Measurements from ENCODE around the gene XYLB.

Gene XYLB

DNA sequence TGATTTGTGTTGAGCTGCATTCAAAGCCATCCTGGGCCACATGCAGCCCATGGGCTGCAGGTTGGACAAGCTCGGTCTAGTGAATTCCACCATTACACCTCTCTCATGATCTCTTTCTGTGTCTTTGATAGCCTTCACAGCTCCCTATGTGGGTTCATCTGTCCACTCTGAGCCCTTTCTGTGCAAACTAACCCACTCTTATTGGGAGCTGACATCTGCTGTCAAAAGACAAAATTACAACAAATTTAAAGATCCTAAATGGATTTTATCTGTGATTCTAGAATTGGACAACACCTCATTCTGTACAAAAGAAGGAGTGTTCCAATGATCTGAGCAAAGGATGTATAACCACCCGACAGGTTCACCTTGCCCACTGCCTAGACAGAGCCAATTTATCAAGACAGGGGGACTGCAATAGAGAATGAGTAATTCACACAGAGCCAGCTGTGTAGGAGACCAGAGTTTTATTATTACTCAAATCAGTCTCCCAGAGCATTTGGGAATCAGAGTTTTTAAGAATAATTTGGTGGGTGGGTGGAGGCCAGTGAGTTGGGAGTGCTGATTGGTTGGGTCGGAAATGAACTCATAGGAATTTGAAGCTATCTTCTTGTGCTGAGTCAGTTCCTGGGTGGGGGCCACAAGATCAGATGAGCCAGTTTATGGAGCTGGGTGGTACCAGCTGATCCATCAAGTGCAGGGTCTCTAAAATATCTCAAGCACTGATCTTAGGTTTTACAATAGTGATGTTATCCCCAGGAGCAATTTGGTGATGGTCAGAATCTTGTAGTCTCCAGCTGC lies 2.6 kb upstream of the XYLB start:
- TF ChIP-seq, protein P1, sequence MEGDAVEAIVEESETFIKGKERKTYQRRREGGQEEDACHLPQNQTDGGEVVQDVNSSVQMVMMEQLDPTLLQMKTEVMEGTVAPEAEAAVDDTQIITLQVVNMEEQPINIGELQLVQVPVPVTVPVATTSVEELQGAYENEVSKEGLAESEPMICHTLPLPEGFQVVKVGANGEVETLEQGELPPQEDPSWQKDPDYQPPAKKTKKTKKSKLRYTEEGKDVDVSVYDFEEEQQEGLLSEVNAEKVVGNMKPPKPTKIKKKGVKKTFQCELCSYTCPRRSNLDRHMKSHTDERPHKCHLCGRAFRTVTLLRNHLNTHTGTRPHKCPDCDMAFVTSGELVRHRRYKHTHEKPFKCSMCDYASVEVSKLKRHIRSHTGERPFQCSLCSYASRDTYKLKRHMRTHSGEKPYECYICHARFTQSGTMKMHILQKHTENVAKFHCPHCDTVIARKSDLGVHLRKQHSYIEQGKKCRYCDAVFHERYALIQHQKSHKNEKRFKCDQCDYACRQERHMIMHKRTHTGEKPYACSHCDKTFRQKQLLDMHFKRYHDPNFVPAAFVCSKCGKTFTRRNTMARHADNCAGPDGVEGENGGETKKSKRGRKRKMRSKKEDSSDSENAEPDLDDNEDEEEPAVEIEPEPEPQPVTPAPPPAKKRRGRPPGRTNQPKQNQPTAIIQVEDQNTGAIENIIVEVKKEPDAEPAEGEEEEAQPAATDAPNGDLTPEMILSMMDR (conservative IDR thresholded peaks at IDR 0.05): peak; percentile 15
- no peak for TF ChIP-seq ZFX (IDR thresholded peaks at IDR 0.05)
- H3K27ac ChIP-seq: no peak overlapping the region

DNA sequence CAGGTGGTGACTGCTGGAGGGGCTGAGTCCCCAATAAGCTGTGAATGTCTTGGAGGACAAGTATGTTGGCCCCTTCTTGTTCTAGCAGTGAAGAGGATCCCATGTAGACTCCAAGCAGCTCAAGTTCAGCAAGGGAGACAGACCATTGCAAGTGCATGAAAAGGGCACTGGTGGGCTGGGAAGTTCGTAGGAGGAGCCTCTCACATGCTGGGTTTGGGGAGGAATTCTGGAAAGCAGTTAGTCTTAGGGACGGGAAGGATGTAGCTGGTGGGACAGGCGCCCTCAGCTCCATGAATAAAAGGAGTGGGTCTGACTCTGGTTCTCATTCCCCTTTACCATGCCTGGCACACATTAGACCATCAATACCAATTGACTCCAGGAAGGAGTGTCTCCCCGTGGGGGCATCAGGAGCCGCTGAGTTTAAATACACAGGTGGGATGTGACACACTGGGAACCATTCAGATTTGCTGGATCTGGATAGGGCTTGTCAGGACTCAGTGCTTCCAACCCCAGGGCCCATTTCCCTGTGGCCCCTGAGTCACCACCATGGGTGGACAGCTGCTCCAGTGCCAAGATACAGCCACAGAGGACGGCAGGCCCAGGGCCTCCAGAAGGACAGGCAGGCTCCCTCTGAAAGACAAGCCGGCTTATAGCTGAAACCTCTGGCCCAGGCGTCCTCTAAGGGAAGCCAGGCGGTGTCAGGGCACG lies 552 bp upstream of the XYLB start:
- TF ChIP-seq, protein P1 (conservative IDR thresholded peaks at IDR 0.05): no peak
- no peak for TF ChIP-seq ZFX (IDR thresholded peaks at IDR 0.05)
- H3K27ac ChIP-seq: peak overlapping the region; percentile 87

DNA sequence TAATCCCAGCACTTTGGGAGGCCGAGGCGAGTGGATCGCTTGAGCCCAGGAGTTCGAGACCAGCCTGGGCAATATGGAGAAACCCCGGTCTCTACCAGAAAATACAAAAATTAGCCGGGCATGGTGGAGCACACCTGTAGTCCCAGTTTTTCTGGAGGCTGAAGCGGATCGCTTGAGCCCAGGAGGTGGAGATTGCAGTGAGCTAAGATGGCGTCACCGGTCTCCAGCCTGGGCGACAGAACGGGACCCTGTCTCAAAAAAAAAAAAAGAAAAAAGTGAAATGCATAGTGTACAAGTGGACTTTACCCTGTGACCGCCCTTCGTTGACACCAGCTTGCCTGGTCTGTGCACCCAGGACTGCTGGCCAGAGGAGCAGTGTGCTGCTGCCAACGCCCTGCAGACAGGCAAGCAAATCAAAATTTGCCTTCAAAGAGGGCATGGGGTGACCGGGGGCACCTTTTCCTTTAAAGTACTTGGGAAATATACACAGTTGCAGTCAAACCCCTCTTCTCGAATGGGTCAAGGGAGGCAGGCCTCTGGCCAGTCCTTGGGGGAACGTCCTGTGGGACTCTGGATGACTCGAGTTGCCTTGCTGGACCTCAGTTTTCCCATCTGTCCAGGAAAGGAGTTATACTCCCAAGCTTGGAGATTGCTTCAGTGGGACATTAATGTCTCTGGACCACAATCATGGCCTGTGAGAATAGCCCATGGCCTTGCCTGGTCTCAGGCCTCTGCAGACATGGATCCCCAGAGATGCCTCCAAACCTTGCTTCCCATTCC lies 1.0 kb downstream of the XYLB start:
- TF ChIP-seq, protein P1 (conservative IDR thresholded peaks at IDR 0.05): no peak
- TF ChIP-seq ZFX (IDR thresholded peaks at IDR 0.05): no peak
- peak overlapping the region; percentile 87 for H3K27ac ChIP-seq

DNA sequence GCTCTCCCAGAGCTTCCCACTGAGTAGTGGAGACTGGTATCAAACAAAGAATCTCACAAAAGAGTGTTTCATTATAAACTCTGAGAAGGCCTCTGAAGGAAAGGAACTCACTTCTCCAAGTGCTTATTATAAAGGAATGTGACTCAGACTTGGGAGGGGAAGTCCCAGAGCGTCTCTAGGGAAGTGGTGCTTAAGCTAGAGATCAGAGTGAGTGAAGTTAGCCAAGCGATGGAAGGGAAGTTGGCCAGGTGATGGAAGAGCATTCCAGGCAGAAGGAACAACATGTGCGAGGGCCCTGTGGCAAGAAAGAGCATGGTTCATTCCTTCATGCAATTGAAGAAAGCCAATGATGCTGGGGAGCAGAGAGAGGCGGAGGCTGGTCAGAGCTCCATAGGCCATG lies 2.3 kb downstream of the XYLB start:
- TF ChIP-seq, protein P1 (conservative IDR thresholded peaks at IDR 0.05): no peak
- TF ChIP-seq ZFX (IDR thresholded peaks at IDR 0.05): no peak
- no peak overlapping the region for H3K27ac ChIP-seq

DNA sequence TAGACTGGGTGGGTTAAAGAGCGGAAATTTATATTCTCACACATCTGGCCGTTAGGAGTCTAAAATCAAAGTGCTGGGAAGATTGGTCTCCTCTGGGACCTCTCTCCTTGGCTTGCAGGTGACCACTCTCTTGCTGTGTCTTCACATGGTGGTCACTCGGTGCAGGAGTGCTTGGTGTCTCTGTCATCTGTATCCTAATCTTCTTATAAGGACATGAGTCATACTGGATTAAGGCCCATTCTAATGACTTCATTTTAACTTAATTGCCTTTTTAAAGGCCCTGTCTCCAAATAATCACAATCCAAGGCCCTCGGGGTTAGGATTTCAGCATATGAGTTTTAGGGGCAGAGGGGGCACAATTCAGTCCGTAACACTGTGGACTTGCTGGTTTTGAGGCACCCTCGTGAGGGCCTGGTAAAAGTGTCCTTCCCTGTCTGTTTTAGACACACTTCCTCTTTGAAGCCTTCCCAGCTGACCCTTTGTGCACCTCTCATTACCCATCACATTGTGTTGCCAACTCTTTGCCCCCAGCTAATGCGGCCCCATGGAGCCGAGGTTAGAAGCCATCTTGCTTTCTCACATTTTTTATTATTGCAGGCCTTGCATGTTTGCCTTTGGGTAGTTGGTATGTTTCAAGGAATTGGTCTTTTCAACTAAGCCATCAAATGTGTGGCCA lies 3.2 kb downstream of the XYLB start:
- no peak overlapping the region for H3K27ac ChIP-seq
- no peak for TF ChIP-seq ZFX (IDR thresholded peaks at IDR 0.05)
- TF ChIP-seq, protein P1 (conservative IDR thresholded peaks at IDR 0.05): no peak

DNA sequence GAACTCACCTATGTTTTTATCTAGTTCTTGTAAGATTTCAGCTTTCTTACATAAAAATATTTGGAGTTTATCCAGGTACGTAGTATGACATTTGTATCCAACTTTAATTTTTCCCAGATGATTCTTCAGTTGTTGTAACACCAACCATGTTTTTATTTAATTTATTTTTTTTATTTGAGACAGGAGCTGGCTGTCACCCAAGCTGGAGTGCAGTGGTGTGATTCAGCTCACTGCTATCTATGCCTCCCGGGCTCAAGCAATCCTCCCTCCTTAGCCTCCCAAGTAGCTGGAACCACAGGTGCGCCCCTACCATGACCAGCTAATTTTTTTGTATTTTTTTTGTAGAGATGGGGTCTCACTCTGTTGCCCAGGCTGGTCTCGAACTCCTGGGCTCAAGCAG lies 6.6 kb downstream of the XYLB start:
- no peak for TF ChIP-seq ZFX (IDR thresholded peaks at IDR 0.05)
- TF ChIP-seq, protein P1 (conservative IDR thresholded peaks at IDR 0.05): no peak
- H3K27ac ChIP-seq: no peak overlapping the region

Measured in C4-2B (cell line).